Hematopoietic multipotent progenitor cell (in vitro differentiated cells): ENCODE data around the gene PARP15. TPM values are rescaled to one million over a fixed set of nuclear protein-coding genes. Genes with fewer than 3 reads are reported as not detected.

Experiments used
- total RNA-seq: library from RNA; depleted of rRNA; stranded (reverse); fragments of >200 nt; gene quantifications from one replicate; pipeline ENCODE4 v1.2.3, GENCODE V29; 2012

The PARP15 gene
- total RNA-seq, 1 donor, result 7.0 TPM

Other genes starting within 250 kb of the PARP15 start
- gene MIX23, start 194.4 kb upstream of the PARP15 start, total RNA-seq, result 2.7 TPM
- 4.0 TPM for gene FAM162A, start 193.5 kb upstream of the PARP15 start, total RNA-seq
- 5.4 TPM for gene WDR5B, start 161.6 kb upstream of the PARP15 start, total RNA-seq
- gene KPNA1, start 62.7 kb upstream of the PARP15 start, total RNA-seq, result 10.5 TPM
- 23.2 TPM for gene PARP9, start 13.3 kb upstream of the PARP15 start, total RNA-seq
- 22.4 TPM for gene DTX3L, start 13.3 kb upstream of the PARP15 start, total RNA-seq
- gene PARP14, start 103.2 kb downstream of the PARP15 start, total RNA-seq, result 75.4 TPM
- gene HSPBAP1, start 216.2 kb downstream of the PARP15 start, total RNA-seq, result 5.7 TPM
- 7.0 TPM for gene SLC49A4, start 217.4 kb downstream of the PARP15 start, total RNA-seq